ENCODE results near the gene ATP5F1E.

- no peak for TF ChIP-seq CTCF (conservative IDR thresholded peaks at IDR 0.05)
- TF ChIP-seq EZH2 (IDR thresholded peaks at IDR 0.05; ENCODE audit: low read depth) = no peak
These were observed 18.8 kb downstream of the ATP5F1E start for GRCh38 chr20:59013031-59013951.

All from PC-9 (cell line).